ENCODE results near the gene SPTBN4. TPM values are rescaled to one million over a fixed set of nuclear protein-coding genes. Genes with fewer than 3 reads are reported as not detected.

The SPTBN4 gene
- total RNA-seq, 1 experiment from 2014 or later, result 0.82 TPM

GRCh38 chr19:40616941-40617340 is 150.1 kb downstream of the SPTBN4 start:
- no peak for DNase-seq
- intact Hi-C loops (cut with micrococcal nuclease; ENCODE audit: unreplicated experiment), result no loop called here
- Histone ChIP-seq H3K4me1 (peaks cover 4% of the 10 kb centered on the region; the same call in 1 of the 2 replicates), H3K4me3 (ENCODE audit: low read depth, low read length) (no peak overlapping the region), H3K9me3 (no peaks in the 10 kb centered on the region), H3K27me3 (replicated peaks; ENCODE audit: control insufficient read depth, insufficient read depth, low read length) (no peaks in the 10 kb centered on the region), H3K36me3 (ENCODE audit: control insufficient read depth, insufficient read depth, low read length) (no peaks in the 10 kb centered on the region)
- Mint-ChIP-seq H3K36me3 (ENCODE audit: insufficient read depth, unreplicated experiment) (peaks cover 25% of the 10 kb centered on the region), H3K4me3 (ENCODE audit: unreplicated experiment) (no peak overlapping the region), H3K27ac (ENCODE audit: unreplicated experiment) (no peak overlapping the region), H3K27me3 (ENCODE audit: insufficient read depth, unreplicated experiment) (no peaks in the 10 kb centered on the region), H3K9me3 (ENCODE audit: unreplicated experiment) (no peaks in the 10 kb centered on the region), H3K4me1 (ENCODE audit: low read depth, unreplicated experiment) (peaks cover 14% of the 10 kb centered on the region)
- ChIA-PET CTCF (interaction anchor here (0.7 to 1.6 kb wide), 2 partner anchors 13 to 734 kb away, joined by 4 to 7 read pairs; no protein-coding TSS in a partner anchor), POLR2A (no interaction called here)
- no TSS peak for BruUV-seq (replicated peaks)
- TF ChIP-seq CTCF (IDR thresholded peaks at IDR 0.05; ENCODE audit: insufficient read depth in 1 of 2, low read depth in 1 of 2, low read length in 1 of 2, severe bottlenecking in 1 of 2, unreplicated experiment in 1 of 2), result no peak

GRCh38 chr19:40617961-40618360 is 151.2 kb downstream of the SPTBN4 start:
- peaks cover 14% of the 10 kb centered on the region for H3K4me1 Mint-ChIP-seq (ENCODE audit: low read depth, unreplicated experiment)

GRCh38 chr19:40619333-40620160 is 152.7 kb downstream of the SPTBN4 start:
- BruUV-seq (replicated peaks), result no TSS peak
- peaks cover 11% of the 10 kb centered on the region; the same call in 1 of the 2 replicates for H3K4me1 ChIP-seq
- H3K4me3 Mint-ChIP-seq (ENCODE audit: unreplicated experiment), result no peak overlapping the region
- POLR2A ChIA-PET, result no interaction called here
- intact Hi-C loops (cut with micrococcal nuclease; ENCODE audit: unreplicated experiment), result no loop called here
- H3K27me3 ChIP-seq (replicated peaks; ENCODE audit: control insufficient read depth, insufficient read depth, low read length), result no peaks in the 10 kb centered on the region
- DNase-seq, result no peak
- no peak for TF ChIP-seq CTCF (IDR thresholded peaks at IDR 0.05; ENCODE audit: insufficient read depth in 1 of 2, low read depth in 1 of 2, low read length in 1 of 2, severe bottlenecking in 1 of 2, unreplicated experiment in 1 of 2)
- H3K36me3 ChIP-seq (ENCODE audit: control insufficient read depth, insufficient read depth, low read length), result no peaks in the 10 kb centered on the region
- no peak overlapping the region for H3K4me3 ChIP-seq (ENCODE audit: low read depth, low read length)
- H3K36me3 Mint-ChIP-seq (ENCODE audit: insufficient read depth, unreplicated experiment), result peaks cover 4% of the 10 kb centered on the region
- H3K9me3 Mint-ChIP-seq (ENCODE audit: unreplicated experiment), result no peaks in the 10 kb centered on the region
- CTCF ChIA-PET, result interaction anchor here (0.8 kb wide), 1 partner anchor 153 kb away, joined by 3 read pairs; no protein-coding TSS in a partner anchor
- no peaks in the 10 kb centered on the region for H3K9me3 ChIP-seq
- H3K27me3 Mint-ChIP-seq (ENCODE audit: insufficient read depth, unreplicated experiment), result no peaks in the 10 kb centered on the region
- no peak overlapping the region for H3K27ac Mint-ChIP-seq (ENCODE audit: unreplicated experiment)
- H3K4me1 Mint-ChIP-seq (ENCODE audit: low read depth, unreplicated experiment), result peaks cover 21% of the 10 kb centered on the region

More at GRCh38 chr19:40617961-40618360, 151.2 kb downstream of the SPTBN4 start:
- no peak overlapping the region for H3K4me3 Mint-ChIP-seq (ENCODE audit: unreplicated experiment)
- no peaks in the 10 kb centered on the region for H3K27me3 Mint-ChIP-seq (ENCODE audit: insufficient read depth, unreplicated experiment)
- Histone ChIP-seq H3K9me3 (no peaks in the 10 kb centered on the region), H3K27me3 (replicated peaks; ENCODE audit: control insufficient read depth, insufficient read depth, low read length) (no peaks in the 10 kb centered on the region), H3K4me3 (ENCODE audit: low read depth, low read length) (no peak overlapping the region), H3K36me3 (ENCODE audit: control insufficient read depth, insufficient read depth, low read length) (no peaks in the 10 kb centered on the region), H3K4me1 (peaks cover 4% of the 10 kb centered on the region; the same call in 1 of the 2 replicates)
- ChIA-PET CTCF (no interaction called here), POLR2A (no interaction called here)
- intact Hi-C loops (cut with micrococcal nuclease; ENCODE audit: unreplicated experiment), result no loop called here
- no peaks in the 10 kb centered on the region for H3K9me3 Mint-ChIP-seq (ENCODE audit: unreplicated experiment)
- DNase-seq, result no peak
- H3K27ac Mint-ChIP-seq (ENCODE audit: unreplicated experiment), result no peak overlapping the region
- no peak for TF ChIP-seq CTCF (IDR thresholded peaks at IDR 0.05; ENCODE audit: insufficient read depth in 1 of 2, low read depth in 1 of 2, low read length in 1 of 2, severe bottlenecking in 1 of 2, unreplicated experiment in 1 of 2)
- no TSS peak for BruUV-seq (replicated peaks)
- H3K36me3 Mint-ChIP-seq (ENCODE audit: insufficient read depth, unreplicated experiment), result peaks cover 16% of the 10 kb centered on the region
